WERI-Rb-1 (cell line): ENCODE results near the gene LRCH4.
"Not testable (repeated sequence)": the region's sequence is repeated elsewhere in the genome, so short reads cannot be mapped to it uniquely, and the experiment has no call there.

Experiments
- DNase-seq: peaks from one replicate; pipeline ENCODE4 v3.0.0-alpha.2; 2020
- H3K27ac ChIP-seq: fragments of 250-450 bp; sonication (Bioruptor Pico); 2 replicates; pipeline ENCODE4 v1.5.1; 2020; ENCODE audit warnings: mild to moderate bottlenecking, moderate library complexity
- H3K27me3 ChIP-seq: fragments of 250-450 bp; sonication (Bioruptor Pico); 2 replicates; pipeline ENCODE4 v1.5.1; 2021; ENCODE audit warnings: mild to moderate bottlenecking, low read depth, moderate library complexity; ENCODE audit not compliant: insufficient read depth, severe bottlenecking
- H3K36me3 ChIP-seq: fragments of 250-450 bp; sonication (Bioruptor Pico); 2 replicates; pipeline ENCODE4 v1.5.1; 2020; ENCODE audit warnings: mild to moderate bottlenecking, moderate library complexity
- H3K4me3 ChIP-seq: 2 replicates; pipeline ENCODE4 v1.5.1; 2011; ENCODE audit warnings: low read depth, mild to moderate bottlenecking, control low read depth, low read length
- H3K9me3 ChIP-seq: fragments of 250-450 bp; sonication (Bioruptor Pico); 2 replicates; pipeline ENCODE4 v1.5.1; 2021; ENCODE audit warnings: mild to moderate bottlenecking, moderate library complexity; ENCODE audit not compliant: severe bottlenecking
- CTCF ChIP-seq: IDR thresholded peaks from 2 replicates; pipeline ENCODE4 v1.5.1; 2011; ENCODE audit warnings: low read depth, mild to moderate bottlenecking, control low read depth, inconsistent platforms, low read length

LRCH4 gene

GRCh38 chr7:100556541-100556940 is 29.4 kb downstream of the LRCH4 start:
- no peak for TF ChIP-seq CTCF
- H3K36me3 ChIP-seq: peaks cover 10% of the 10 kb centered on the region

DNA sequence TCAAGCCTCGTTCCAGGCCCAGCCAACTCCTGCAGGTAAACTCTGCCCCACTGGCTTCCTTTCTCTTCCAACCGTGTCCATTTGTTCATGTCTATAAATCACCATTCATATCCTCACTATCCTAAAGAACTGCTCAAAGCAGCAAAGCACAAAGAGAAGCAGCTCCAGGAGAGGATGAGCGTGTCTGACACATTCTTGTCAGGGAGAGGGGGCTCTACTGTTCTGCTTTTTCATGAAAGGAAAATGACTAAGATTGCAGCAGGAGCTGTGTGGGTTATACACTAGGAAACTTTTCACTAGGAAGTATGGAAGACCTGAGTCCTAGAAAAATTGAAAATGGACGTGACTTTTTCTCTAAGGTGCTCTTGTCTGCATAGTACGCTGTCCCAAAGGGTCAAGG is 30.2 kb downstream of the LRCH4 start:
- Histone ChIP-seq H3K36me3 (peaks cover 15% of the 10 kb centered on the region), H3K27me3 (no peaks in the 10 kb centered on the region), H3K9me3 (no peaks in the 10 kb centered on the region), H3K27ac (no peak overlapping the region), H3K4me3 (no peak overlapping the region)
- no peak for TF ChIP-seq CTCF
- DNase-seq: no peak

More at GRCh38 chr7:100556541-100556940, 29.4 kb downstream of the LRCH4 start:
- no peaks in the 10 kb centered on the region for H3K27me3 ChIP-seq
- no peak overlapping the region for H3K4me3 ChIP-seq
- no peaks in the 10 kb centered on the region for H3K9me3 ChIP-seq
- no peak for DNase-seq
- no peak overlapping the region for H3K27ac ChIP-seq

DNA sequence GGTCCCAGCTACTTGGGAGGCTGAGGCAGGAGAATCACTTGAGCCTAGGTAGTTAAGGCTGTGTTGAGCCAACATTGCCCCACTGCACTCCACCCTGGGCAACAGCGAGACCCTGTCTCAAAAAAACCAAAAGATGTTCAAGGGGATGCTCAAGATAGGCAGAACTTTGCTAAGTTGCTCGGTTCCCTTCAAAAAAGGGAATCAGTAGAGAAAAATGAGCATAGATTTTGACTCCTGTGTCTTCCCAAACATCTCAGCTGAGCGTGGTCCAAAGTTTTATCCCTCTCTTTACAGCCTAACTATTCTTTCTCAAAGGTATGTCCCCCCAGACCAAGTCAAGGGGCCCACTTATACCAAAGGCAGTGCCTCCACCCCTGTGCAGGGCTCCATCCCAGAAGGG is 32.9 kb downstream of the LRCH4 start:
- Histone ChIP-seq H3K9me3 (no peaks in the 10 kb centered on the region), H3K36me3 (peaks cover 32% of the 10 kb centered on the region), H3K27me3 (no peaks in the 10 kb centered on the region), H3K27ac (no peak overlapping the region), H3K4me3 (no peak overlapping the region)
- no peak for DNase-seq
- no peak for TF ChIP-seq CTCF

DNA sequence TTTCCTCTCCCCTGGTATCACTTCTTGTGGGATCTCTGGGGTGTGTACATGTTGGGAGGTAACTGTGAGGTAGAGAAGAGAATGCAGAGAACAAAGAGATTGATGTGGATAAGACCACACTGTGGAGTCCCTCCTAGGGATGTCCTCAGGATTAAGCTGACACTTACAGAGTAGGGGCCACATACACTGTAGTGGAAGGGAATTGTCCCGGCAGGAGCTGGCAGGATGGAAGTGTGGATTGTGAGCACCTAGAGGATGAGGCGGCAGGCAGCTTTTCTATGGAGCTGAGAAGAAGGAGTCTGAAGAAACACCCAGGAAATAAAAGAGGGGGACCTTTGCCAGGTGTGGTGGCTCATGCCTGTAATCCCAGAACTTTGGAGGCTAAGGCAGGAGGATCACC is 33.4 kb downstream of the LRCH4 start:
- Histone ChIP-seq H3K4me3 (no peak overlapping the region), H3K27ac (no peak overlapping the region), H3K27me3 (no peaks in the 10 kb centered on the region), H3K36me3 (peaks cover 32% of the 10 kb centered on the region), H3K9me3 (no peaks in the 10 kb centered on the region)
- DNase-seq: no peak
- TF ChIP-seq CTCF: no peak

DNA sequence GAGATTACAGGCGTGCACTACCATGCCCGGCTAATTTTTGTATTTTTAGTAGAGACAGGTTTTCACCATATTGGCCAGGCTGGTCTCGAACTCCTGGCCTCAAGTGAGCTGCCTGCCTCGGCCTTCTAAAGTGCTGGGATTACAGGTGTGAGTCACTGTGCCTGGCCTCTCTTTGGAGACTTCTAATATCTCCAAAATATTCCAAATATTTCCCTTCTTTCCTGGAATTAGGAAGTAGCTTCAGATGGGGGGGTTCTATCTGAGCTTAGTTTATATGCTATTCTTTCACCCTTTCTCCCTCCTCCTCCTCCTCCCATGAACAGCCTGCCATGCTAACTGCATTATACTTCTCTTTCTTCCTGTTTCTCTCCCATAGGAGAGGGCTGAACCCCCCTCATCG is 37.5 kb downstream of the LRCH4 start:
- not testable (repeated sequence) for H3K27me3 ChIP-seq, H3K27ac ChIP-seq, DNase-seq, H3K4me3 ChIP-seq, H3K9me3 ChIP-seq
- peaks cover 27% of the 10 kb centered on the region for H3K36me3 ChIP-seq

DNA sequence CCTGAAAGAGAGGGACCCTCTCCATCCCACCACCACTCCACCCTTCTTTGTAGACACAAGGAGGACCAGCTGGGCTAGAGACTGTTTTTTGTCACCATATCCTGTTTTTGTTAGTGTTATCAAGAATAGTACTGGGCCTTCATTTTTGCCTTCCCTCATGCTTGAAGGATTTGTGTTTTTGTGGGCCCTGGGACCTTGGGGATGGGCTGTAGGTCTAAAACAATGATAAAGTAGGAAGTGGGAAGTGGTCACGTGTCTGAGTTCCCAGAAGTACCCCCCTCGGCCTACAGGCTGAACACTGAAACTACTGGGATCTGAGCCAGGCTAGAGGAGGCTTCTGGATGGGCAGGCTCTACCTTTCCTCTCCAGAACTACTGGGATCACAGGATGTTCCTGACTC is 38.1 kb downstream of the LRCH4 start:
- no peak for DNase-seq
- no peak for TF ChIP-seq CTCF
- Histone ChIP-seq H3K4me3 (no peak overlapping the region), H3K27me3 (no peaks in the 10 kb centered on the region), H3K9me3 (no peaks in the 10 kb centered on the region), H3K27ac (no peak overlapping the region), H3K36me3 (peaks cover 26% of the 10 kb centered on the region)
